C4-2B (cell line): ENCODE measurements around the gene TTLL12.
A peak's percentile ranks its signal among the peaks of the same experiment; 100 is the strongest.

Source experiments
- H3K27ac ChIP-seq: fragments of 450-650 bp; 2 replicates; pipeline ENCODE4 v1.5.1; 2017
- CTCF ChIP-seq: fragments of 450-650 bp; conservative IDR thresholded peaks from 2 replicates; pipeline ENCODE4 v1.5.1; 2017; ENCODE audit warnings: mild to moderate bottlenecking
- ZFX ChIP-seq: fragments of 450-650 bp; IDR thresholded peaks from 2 replicates; pipeline ENCODE4 v1.6.1; 2017

The TTLL12 gene

GRCh38 chr22:43170131-43170480, 16.8 kb downstream of the TTLL12 start:
- no peak overlapping the region for H3K27ac ChIP-seq
- TF ChIP-seq CTCF (no peak), ZFX (no peak)

DNA sequence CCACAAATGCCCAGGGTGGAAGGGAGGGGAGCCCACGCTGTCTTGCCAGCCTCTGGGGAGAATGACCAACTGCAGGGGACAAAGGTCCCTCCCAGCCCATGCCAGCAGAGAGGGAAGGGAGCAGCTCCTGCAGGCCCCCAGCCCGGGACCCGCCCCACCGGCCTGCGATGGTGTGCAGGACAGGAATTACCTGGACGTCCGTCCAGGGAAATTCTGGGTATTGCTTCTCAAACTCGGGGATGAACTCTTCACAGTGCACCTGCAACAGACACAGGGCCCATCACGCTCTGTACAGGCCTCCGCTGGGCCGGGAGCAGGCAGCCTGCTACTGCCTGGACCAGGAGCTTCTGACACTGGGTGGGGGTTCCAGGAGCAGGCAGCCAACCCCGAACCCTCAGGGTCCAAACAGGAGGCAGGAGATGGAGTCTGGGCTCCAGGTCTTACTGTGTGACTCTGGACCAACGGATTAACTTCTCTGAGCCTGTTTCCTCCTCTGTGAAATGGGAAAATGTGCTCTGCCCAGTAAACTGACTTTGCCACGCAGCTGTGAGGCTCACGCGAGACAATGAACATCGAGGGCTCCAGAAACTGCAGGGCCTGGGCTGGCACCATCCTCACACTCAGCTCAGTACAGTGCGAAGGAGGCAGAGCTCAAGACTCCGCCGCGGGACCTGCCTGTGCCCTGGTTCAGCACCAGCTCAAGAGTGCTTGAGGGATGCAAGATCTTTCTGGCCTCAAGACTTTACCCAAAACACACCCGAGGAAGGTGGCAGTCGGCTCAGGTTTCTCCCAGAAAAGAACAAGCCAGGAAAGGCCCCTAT, 17.4 kb downstream of the TTLL12 start:
- no peak for TF ChIP-seq ZFX
- no peak for TF ChIP-seq CTCF
- no peak overlapping the region for H3K27ac ChIP-seq

- no peak overlapping the region for H3K27ac ChIP-seq
- TF ChIP-seq CTCF, result no peak
- TF ChIP-seq ZFX, result no peak
These were observed 18.2 kb downstream of the TTLL12 start for GRCh38 chr22:43168471-43169309.

DNA sequence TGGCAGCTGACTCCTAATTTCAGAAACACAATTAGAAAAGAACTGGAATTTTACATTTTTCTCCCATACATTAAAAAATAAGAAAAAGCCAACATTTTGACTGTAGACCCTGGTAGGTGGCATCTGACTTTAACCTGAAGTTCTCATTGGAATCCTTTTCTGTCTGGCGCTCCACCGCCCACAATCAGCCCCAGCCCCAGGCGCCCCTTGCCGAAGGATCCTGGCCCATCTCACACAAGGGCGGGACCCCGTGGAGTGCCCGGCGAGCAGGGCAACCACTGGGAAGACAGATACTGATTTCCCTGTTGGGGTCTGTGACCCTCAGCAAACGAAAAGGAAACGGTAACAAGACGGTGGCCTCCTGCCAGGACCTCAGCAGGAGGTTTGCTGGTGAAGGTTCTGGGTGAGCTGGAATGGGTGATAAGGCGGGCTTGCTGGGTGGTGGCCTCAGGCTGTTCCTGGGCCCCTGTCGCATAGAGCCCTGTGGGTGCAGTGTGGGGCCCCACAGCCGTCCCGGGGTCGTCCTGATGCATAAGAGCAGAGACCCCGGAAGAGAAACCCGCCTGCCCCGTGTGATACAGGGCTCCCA, 19.8 kb downstream of the TTLL12 start:
- no peak overlapping the region for H3K27ac ChIP-seq
- TF ChIP-seq ZFX (no peak), CTCF (no peak)

DNA sequence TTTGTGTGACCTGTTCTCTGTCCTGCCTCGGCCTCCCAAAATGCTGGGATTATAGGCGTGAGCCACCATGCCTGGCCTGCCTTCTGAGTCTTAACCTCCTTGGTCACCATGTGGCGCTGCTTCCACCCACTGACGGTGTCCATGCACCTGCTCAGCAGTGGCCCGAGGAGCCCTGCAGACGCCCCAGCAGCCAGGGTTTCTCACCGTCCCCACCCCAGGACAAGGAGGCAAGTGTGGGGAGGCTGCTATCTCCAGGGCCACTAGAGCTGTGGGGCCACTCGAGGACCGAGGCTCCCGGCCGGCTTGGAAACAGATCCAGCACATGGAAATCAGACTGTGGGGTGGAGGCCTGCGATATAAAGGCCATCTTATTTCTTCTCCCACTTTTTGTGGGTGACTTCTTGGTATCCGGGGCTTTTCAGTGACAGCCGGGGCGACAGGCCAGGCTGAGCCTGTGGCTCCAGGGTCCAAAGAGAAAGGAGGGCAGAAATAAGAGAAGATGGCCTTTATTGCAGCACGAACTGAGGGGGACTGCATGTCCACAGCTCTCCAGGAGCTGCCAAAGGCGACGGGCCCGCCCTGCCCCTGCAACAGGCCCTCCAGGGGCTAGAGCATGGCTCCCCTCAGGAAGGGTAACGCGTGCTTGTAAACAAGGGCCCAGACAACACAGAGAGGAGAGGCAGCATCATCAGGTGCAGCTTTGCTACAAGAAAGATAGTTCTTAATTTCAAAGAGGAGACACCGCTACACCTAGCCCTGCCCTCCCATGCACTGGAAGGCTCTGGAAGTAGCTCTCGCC, 20.6 kb downstream of the TTLL12 start:
- no peak overlapping the region for H3K27ac ChIP-seq
- TF ChIP-seq ZFX, result no peak
- no peak for TF ChIP-seq CTCF

DNA sequence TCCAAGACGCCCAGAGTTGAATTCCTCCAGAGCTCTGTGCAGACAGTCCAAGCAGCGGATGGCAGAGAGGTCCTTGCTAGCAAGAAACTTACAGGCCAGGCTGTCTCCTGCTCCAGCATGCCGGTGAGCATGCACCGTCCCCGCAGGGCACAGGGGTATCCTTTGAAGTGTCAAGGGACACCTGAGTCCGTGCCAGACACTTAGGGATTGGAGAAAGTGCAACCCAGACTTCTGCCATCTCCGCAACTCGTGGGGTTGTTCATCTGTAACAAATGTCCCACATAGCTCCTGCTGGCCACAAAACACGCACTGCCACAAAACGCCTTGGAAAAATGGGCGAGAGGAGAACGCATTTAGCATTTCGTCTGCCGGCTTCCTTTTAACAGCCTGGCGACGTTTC, 22.3 kb downstream of the TTLL12 start:
- peak overlapping the region; percentile 51 for H3K27ac ChIP-seq
- TF ChIP-seq ZFX, result no peak
- no peak for TF ChIP-seq CTCF
